GM18868 (cell line): ENCODE data around the gene AGBL1.

ENCODE experiments used
- ATAC-seq: cut with Tn5 transposase; IDR thresholded peaks from one replicate; pipeline ENCODE4 v1.9.1; 2021; ENCODE audit warnings: mild to moderate bottlenecking, moderate library complexity; ENCODE audit not compliant: unreplicated experiment

AGBL1 gene

GRCh38 chr15:86079508-86080266 is at the start of gene AGBL1:
AGBL1 (plus strand) TSS chr15:86079871.
- ATAC-seq, result no peak

GRCh38 chr15:86034904-86035303 is 44.8 kb upstream of the AGBL1 start:
- ATAC-seq, result no peak

- ATAC-seq, result no peak
Observed at GRCh38 chr15:86036243-86036642, 43.4 kb upstream of the AGBL1 start.

DNA sequence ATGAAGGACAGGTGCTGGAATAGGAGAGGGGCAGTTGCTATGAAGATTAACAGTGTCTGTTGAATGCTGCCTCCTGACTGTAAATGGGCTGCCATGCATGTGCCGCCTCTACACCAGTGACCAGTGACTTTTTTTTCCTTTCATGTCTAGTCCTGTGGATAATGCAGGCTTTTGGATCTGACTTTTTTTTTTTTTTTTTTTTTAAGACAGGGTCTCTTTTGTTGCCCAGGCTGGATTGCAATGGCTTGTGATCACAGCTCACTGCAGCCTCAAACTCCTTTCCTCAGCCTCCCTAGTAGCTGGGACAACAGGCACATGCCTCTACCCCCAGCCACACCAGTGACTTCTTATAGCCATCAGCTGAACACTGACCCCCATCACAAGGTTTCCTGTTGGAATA is 41.2 kb upstream of the AGBL1 start:
- no peak for ATAC-seq

DNA sequence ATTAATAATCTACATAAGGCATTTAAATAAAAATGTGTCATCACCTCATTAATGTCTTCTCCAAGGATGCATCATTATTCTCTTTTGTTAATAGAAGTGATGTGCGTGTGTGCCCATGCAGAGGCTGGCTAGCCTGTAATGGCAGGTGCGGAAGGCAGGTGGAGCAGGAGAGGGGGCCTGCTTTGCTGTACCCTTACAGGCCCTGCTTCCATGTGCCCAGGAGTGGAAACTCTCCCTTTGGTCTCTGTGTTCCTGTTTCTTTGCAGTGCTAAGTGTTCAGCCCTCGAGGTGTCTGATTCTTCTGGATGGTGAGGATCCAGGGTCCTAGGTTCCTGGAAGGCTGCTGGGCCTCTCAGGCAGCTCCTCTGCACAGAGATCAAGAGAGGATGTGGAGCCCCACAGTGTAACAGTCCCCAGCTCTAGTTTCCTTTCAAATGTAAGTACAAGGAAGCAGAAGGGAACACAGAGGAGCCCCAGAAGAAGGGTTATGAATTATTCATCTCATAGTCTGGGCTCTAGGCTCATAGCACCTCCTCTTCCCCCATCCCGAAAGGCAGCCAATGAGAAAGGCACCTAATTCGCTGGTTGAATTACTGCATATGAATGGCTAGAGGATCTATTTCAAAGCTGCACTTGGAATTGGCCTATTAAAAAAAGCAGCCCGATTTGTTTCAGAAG is 39.2 kb upstream of the AGBL1 start:
- ATAC-seq, result no peak

- ATAC-seq, result no peak
Observed at GRCh38 chr15:86041399-86041798, 38.3 kb upstream of the AGBL1 start.

DNA sequence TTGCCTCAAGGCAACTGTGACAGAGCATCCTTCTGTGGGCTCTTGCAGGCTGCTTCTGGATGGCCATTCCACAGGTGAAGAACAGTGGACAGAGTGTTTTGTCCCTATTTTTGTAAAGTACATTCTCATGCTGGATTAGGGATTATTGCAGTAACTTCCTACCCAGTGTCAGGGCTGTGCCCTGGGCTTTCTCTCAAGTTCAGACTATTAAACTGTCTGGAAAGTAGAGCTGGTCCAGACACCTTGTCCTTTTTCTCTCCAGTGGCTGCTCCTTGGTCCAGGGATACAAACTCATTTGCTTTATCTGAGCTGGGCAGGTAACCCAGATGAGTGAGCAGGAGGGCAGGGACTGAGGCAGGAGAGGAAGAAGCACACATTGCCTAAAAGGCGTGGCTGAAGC is 37.4 kb upstream of the AGBL1 start:
- no peak for ATAC-seq

DNA sequence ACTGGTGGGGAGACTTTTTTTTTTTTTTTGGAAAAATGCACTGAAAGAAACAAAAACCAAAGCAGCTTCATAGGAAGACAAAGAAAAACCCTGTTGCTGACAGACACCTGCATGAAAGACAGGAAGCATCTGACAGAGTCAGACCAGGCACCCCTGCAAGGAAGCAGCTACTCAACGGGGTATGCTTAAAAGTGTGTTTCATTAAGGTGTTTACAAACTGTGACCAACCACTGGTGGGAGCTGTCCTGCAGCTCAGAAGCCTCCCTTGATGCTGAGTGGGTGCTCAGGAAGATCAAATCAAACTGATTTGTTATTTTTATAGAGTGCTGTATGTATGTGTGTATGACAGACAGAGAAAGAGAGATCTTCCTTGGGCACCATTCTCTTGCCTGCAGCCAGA is 34.7 kb upstream of the AGBL1 start:
- no peak for ATAC-seq

DNA sequence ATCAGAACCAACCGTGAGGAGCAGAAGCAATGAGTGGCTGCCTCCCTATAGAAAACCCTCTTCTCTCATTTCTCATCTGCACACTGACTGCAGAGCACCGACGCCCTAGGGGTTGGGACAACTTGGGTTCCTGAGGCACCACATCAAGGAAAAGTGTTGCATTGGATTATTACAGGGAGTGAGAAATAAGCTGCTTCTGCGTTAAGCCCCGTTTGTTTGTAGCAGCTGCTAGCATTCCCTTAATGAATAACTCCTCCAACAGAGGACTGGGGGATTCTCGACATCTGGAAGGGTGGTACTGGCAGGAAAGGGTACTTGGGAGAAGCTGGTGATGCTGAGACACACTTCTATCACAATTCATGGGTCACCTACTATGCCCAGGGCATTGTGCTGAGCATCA is 25.3 kb upstream of the AGBL1 start:
- ATAC-seq, result no peak

DNA sequence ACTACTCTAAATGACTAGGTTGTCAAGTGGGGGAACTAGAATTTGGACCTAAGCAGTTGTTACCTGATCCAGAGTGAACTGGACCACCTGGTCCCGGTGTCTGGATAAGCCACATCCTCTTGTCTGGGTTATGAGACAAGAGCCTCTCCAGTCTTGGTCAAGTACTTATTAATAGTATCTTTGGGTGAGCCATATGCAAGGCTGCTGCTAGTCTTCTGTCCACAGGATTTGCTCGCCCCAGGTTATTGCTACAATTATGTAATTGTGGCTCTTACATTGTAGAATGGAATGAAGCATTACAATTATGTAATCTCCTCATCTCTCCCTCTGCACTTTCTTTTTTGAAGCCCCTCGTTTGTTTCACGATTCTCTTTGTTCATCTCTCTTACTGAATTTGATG is 24.0 kb upstream of the AGBL1 start:
- ATAC-seq, result no peak

DNA sequence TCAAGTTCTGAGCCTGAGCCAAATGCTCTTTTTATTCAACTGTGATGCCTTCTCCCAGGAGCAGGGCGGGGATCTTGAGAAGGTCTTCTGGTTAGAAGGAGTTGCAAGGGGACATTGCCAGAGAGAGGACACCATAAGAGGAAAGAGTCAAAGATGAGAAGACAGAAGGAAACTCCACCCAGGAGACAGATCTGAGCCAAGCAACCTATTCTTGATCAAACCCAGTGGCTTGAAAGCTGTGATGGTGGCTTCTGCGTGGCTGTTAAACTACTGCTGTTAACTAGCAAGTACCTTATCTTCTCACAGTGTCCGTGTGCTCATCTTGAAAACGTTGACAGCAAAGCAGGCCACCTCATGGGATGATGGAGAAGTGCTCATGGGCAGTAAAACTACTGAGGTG is 19.8 kb upstream of the AGBL1 start:
- no peak for ATAC-seq

- ATAC-seq, result no peak
Observed at GRCh38 chr15:86060674-86061073, 19.0 kb upstream of the AGBL1 start.

- no peak for ATAC-seq
Observed at GRCh38 chr15:86061581-86061980, 18.1 kb upstream of the AGBL1 start.

- ATAC-seq, result no peak
Observed at GRCh38 chr15:86062646-86063243, 16.9 kb upstream of the AGBL1 start.

DNA sequence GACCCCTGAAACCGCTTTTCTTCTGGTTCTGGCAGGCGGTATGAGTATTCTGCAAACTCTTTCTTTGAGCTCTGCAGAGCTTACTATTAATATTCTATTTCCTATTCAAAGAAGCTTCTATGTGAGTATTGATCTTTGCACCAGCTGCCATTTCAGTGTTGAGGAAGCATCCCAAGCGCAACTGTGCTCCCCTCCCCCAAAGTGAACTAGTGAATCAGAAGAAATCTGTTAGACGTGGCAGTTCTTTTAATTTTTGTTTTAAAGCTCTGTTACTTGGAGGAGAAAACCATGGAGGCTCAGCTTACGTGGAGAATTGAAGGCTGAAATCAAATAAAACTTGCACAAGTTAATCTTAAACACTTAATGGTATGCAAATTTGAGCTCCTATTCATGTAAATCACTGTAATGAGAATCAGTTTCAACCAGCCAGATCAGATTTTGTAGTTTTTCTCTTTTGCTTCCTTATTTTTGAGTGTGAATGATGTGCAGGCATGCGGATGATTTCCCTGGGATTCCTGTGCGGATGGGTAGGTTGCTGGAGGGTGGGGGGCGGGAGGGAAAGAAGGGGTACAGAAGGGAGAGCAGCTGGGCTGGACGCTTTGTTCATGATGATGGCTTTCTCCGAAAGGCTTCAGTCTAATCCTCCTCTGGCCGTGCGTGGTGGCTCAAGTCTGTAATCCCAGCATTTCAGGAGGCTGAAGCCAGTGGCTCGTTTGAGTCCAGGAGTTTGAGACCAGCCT is 16.1 kb upstream of the AGBL1 start:
- ATAC-seq, result no peak

GRCh38 chr15:86064326-86064725 is 15.3 kb upstream of the AGBL1 start:
- ATAC-seq, result no peak

GRCh38 chr15:86066174-86066834 is 13.4 kb upstream of the AGBL1 start:
- ATAC-seq, result no peak

- no peak for ATAC-seq
Observed at GRCh38 chr15:86073281-86073680, 6.4 kb upstream of the AGBL1 start.

GRCh38 chr15:86076468-86076867 is 3.2 kb upstream of the AGBL1 start:
- no peak for ATAC-seq

GRCh38 chr15:86077070-86077469 is 2.6 kb upstream of the AGBL1 start:
- no peak for ATAC-seq

DNA sequence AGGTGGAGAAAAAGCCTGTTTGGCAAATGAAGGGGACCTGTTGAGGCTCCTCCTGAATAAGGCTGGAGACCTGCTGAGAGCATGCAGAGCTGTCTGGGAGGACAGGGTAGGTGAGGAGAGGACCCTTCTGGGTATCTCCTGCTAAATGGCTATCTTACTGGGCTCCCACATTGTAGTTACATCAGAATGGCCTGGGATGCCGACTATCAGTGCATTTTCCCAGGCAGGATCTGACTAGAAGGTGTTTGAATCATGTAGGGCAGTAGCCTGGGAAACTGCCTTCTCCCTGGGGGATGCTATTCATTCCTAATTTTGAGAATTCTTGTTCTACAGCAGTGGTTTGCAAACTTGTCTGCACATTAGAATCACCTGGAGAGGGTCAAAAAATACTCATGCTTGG is 631 bp downstream of the AGBL1 start:
- no peak for ATAC-seq
